Measurements from ENCODE around the gene PGK2. TPM values are rescaled to one million over a fixed set of nuclear protein-coding genes. Genes with fewer than 3 reads are reported as not detected.
A peak's percentile ranks its signal among the peaks of the same experiment; 100 is the strongest.

The PGK2 gene
- total RNA-seq (2022) = not detected in 2 replicates
- Bru-seq, nascent RNA = percentile 29 among the genes with signal in this experiment
- BruChase-seq, experiment 1, labeled RNA remaining after a 2-hour chase = not detected
- BruChase-seq, experiment 2, labeled RNA remaining after a 6-hour chase = not detected
- long read RNA-seq = 0 reads

GRCh38 chr6:49787176-49787575, at the start of gene PGK2:
Gene PGK2, minus strand, starts transcription at chr6:49787285. Its CDS starts 98 bp downstream, at chr6:49787187.
- Mint-ChIP-seq H3K9me3 (ENCODE audit: unreplicated experiment) (no peaks in the 10 kb centered on the region), H3K27me3 (ENCODE audit: insufficient read depth, unreplicated experiment) (no peaks in the 10 kb centered on the region), H3K4me1 (ENCODE audit: low read depth, unreplicated experiment) (no peaks in the 10 kb centered on the region), H3K36me3 (ENCODE audit: insufficient read depth, unreplicated experiment) (no peaks in the 10 kb centered on the region), H3K4me3 (ENCODE audit: unreplicated experiment) (no peak within 1 kb of the TSS), H3K27ac (ENCODE audit: unreplicated experiment) (no peak within 1 kb of the TSS)
- ChIA-PET POLR2A (no interaction called here), CTCF (no interaction called here)
- peak; percentile 27 to 58 for DNase-seq
- no peaks in the 10 kb centered on the region for H3K4me1 ChIP-seq
- H3K9me3 ChIP-seq = no peaks in the 10 kb centered on the region
- BruUV-seq (replicated peaks) = no TSS peak
- intact Hi-C loops (cut with micrococcal nuclease; ENCODE audit: unreplicated experiment) = no loop called here
- no peaks in the 10 kb centered on the region for H3K36me3 ChIP-seq (ENCODE audit: control insufficient read depth, insufficient read depth, low read length)
- H3K4me3 ChIP-seq (ENCODE audit: low read depth, low read length) = no peak within 1 kb of the TSS
- no peak for TF ChIP-seq CTCF (IDR thresholded peaks at IDR 0.05; ENCODE audit: insufficient read depth in 1 of 2, low read depth in 1 of 2, low read length in 1 of 2, severe bottlenecking in 1 of 2, unreplicated experiment in 1 of 2)
- H3K27me3 ChIP-seq (replicated peaks; ENCODE audit: control insufficient read depth, insufficient read depth, low read length) = no peaks in the 10 kb centered on the region

GRCh38 chr6:49835140-49835539, 48.1 kb upstream of the PGK2 start:
- Histone ChIP-seq H3K36me3 (ENCODE audit: control insufficient read depth, insufficient read depth, low read length) (no peaks in the 10 kb centered on the region), H3K4me3 (ENCODE audit: low read depth, low read length) (no peak overlapping the region), H3K4me1 (no peaks in the 10 kb centered on the region), H3K9me3 (no peaks in the 10 kb centered on the region; the same call in 1 of the 2 replicates), H3K27me3 (replicated peaks; ENCODE audit: control insufficient read depth, insufficient read depth, low read length) (no peaks in the 10 kb centered on the region)
- no peak overlapping the region for H3K4me3 Mint-ChIP-seq (ENCODE audit: unreplicated experiment)
- no peaks in the 10 kb centered on the region for H3K4me1 Mint-ChIP-seq (ENCODE audit: low read depth, unreplicated experiment)
- intact Hi-C loops (cut with micrococcal nuclease; ENCODE audit: unreplicated experiment) = no loop called here
- no TSS peak for BruUV-seq (replicated peaks)
- no peaks in the 10 kb centered on the region for H3K9me3 Mint-ChIP-seq (ENCODE audit: unreplicated experiment)
- POLR2A ChIA-PET = no interaction called here
- no peak for TF ChIP-seq CTCF (IDR thresholded peaks at IDR 0.05; ENCODE audit: insufficient read depth in 1 of 2, low read depth in 1 of 2, low read length in 1 of 2, severe bottlenecking in 1 of 2, unreplicated experiment in 1 of 2)
- H3K27me3 Mint-ChIP-seq (ENCODE audit: insufficient read depth, unreplicated experiment) = no peaks in the 10 kb centered on the region
- H3K36me3 Mint-ChIP-seq (ENCODE audit: insufficient read depth, unreplicated experiment) = no peaks in the 10 kb centered on the region
- no peak for DNase-seq
- H3K27ac Mint-ChIP-seq (ENCODE audit: unreplicated experiment) = no peak overlapping the region
- CTCF ChIA-PET = no interaction called here

GRCh38 chr6:49833386-49833785, 46.3 kb upstream of the PGK2 start:
- Histone ChIP-seq H3K4me3 (ENCODE audit: low read depth, low read length) (no peak overlapping the region), H3K4me1 (no peaks in the 10 kb centered on the region), H3K27me3 (replicated peaks; ENCODE audit: control insufficient read depth, insufficient read depth, low read length) (no peaks in the 10 kb centered on the region), H3K9me3 (no peaks in the 10 kb centered on the region; the same call in 1 of the 2 replicates), H3K36me3 (ENCODE audit: control insufficient read depth, insufficient read depth, low read length) (no peaks in the 10 kb centered on the region)
- POLR2A ChIA-PET = no interaction called here
- H3K4me1 Mint-ChIP-seq (ENCODE audit: low read depth, unreplicated experiment) = no peaks in the 10 kb centered on the region
- no peak for DNase-seq
- CTCF ChIA-PET = no interaction called here
- H3K27me3 Mint-ChIP-seq (ENCODE audit: insufficient read depth, unreplicated experiment) = no peaks in the 10 kb centered on the region
- no peaks in the 10 kb centered on the region for H3K36me3 Mint-ChIP-seq (ENCODE audit: insufficient read depth, unreplicated experiment)
- intact Hi-C loops (cut with micrococcal nuclease; ENCODE audit: unreplicated experiment) = no loop called here
- no peak overlapping the region for H3K27ac Mint-ChIP-seq (ENCODE audit: unreplicated experiment)
- BruUV-seq (replicated peaks) = no TSS peak
- no peak for TF ChIP-seq CTCF (IDR thresholded peaks at IDR 0.05; ENCODE audit: insufficient read depth in 1 of 2, low read depth in 1 of 2, low read length in 1 of 2, severe bottlenecking in 1 of 2, unreplicated experiment in 1 of 2)
- no peaks in the 10 kb centered on the region for H3K9me3 Mint-ChIP-seq (ENCODE audit: unreplicated experiment)
- no peak overlapping the region for H3K4me3 Mint-ChIP-seq (ENCODE audit: unreplicated experiment)

All from Caco-2 (cell line).